Central memory CD4-positive, alpha-beta T cell (primary cell): ENCODE results near the gene PTPRT.

Experiments
- DNase-seq: peaks from one replicate; pipeline ENCODE4 v3.0.0; 2022

The PTPRT gene

GRCh38 chr20:42360621-42361020 is 829.1 kb downstream of the PTPRT start:
- DNase-seq = no peak

GRCh38 chr20:42359617-42360016 is 830.1 kb downstream of the PTPRT start:
- no peak for DNase-seq

GRCh38 chr20:42352096-42352495 is 837.6 kb downstream of the PTPRT start:
- DNase-seq = no peak

- no peak for DNase-seq
Observed at GRCh38 chr20:42350521-42350920, 839.2 kb downstream of the PTPRT start.

- DNase-seq = no peak
Observed at GRCh38 chr20:42346189-42347170, 843.2 kb downstream of the PTPRT start.

GRCh38 chr20:42341654-42342053 is 848.1 kb downstream of the PTPRT start:
- DNase-seq = no peak

GRCh38 chr20:42340368-42340767 is 849.3 kb downstream of the PTPRT start:
- DNase-seq = no peak

- DNase-seq = no peak
Observed at GRCh38 chr20:42338294-42339201, 851.2 kb downstream of the PTPRT start.

- no peak for DNase-seq
Observed at GRCh38 chr20:42336576-42336975, 853.1 kb downstream of the PTPRT start.

- no peak for DNase-seq
Observed at GRCh38 chr20:42319252-42320013, 870.3 kb downstream of the PTPRT start.

- no peak for DNase-seq
Observed at GRCh38 chr20:42313704-42314103, 876.0 kb downstream of the PTPRT start.

GRCh38 chr20:42309050-42309449 is 880.7 kb downstream of the PTPRT start:
- DNase-seq = no peak

- no peak for DNase-seq
Observed at GRCh38 chr20:42308171-42308570, 881.5 kb downstream of the PTPRT start.

- DNase-seq = no peak
Observed at GRCh38 chr20:42295592-42295991, 894.1 kb downstream of the PTPRT start.

- DNase-seq = no peak
Observed at GRCh38 chr20:42294976-42295375, 894.7 kb downstream of the PTPRT start.

GRCh38 chr20:42281801-42282200 is 907.9 kb downstream of the PTPRT start:
- DNase-seq = no peak

- no peak for DNase-seq
Observed at GRCh38 chr20:42276718-42277602, 912.7 kb downstream of the PTPRT start.

GRCh38 chr20:42274986-42275385 is 914.7 kb downstream of the PTPRT start:
- no peak for DNase-seq

GRCh38 chr20:42272516-42272915 is 917.2 kb downstream of the PTPRT start:
- DNase-seq = no peak

- DNase-seq = no peak
Observed at GRCh38 chr20:42270539-42270938, 919.2 kb downstream of the PTPRT start.

GRCh38 chr20:42267793-42268384 is 921.8 kb downstream of the PTPRT start:
- DNase-seq = no peak
